Epithelial cell of esophagus (primary cell): ENCODE measurements around the gene KAZN.

Experiments used
- DNase-seq: peaks from one replicate; pipeline ENCODE4 v3.0.0; 2010; ENCODE audit warnings: low read depth
- H3K4me3 ChIP-seq: 2 replicates; pipeline ENCODE4 v1.5.1; 2011; ENCODE audit warnings: mild to moderate bottlenecking, low read length, control low read depth
- CTCF ChIP-seq: IDR thresholded peaks from 2 replicates; pipeline ENCODE4 v1.5.1; 2011; ENCODE audit warnings: low read depth, mild to moderate bottlenecking, low read length, control low read depth, inconsistent platforms; ENCODE audit not compliant: insufficient read depth; ENCODE audit errors: missing control alignments

The KAZN gene

GRCh38 chr1:14654554-14654953 lies 56.1 kb downstream of the KAZN start:
- no peak for DNase-seq
- H3K4me3 ChIP-seq, result no peak overlapping the region
- no peak for TF ChIP-seq CTCF

GRCh38 chr1:14655385-14655784 lies 56.9 kb downstream of the KAZN start:
- no peak for DNase-seq
- TF ChIP-seq CTCF, result no peak

GRCh38 chr1:14656384-14656937 lies 58.0 kb downstream of the KAZN start:
- DNase-seq, result no peak
- H3K4me3 ChIP-seq, result no peak overlapping the region
- TF ChIP-seq CTCF, result no peak

More at GRCh38 chr1:14655385-14655784, 56.9 kb downstream of the KAZN start:
- no peak overlapping the region for H3K4me3 ChIP-seq

GRCh38 chr1:14658642-14659041 lies 60.2 kb downstream of the KAZN start:
- H3K4me3 ChIP-seq, result no peak overlapping the region
- no peak for DNase-seq
- no peak for TF ChIP-seq CTCF

- H3K4me3 ChIP-seq, result no peak overlapping the region
- TF ChIP-seq CTCF, result no peak
- no peak for DNase-seq
Observed at GRCh38 chr1:14659913-14660312, 61.4 kb downstream of the KAZN start.

GRCh38 chr1:14660801-14661200 lies 62.3 kb downstream of the KAZN start:
- TF ChIP-seq CTCF, result no peak
- DNase-seq, result no peak

GRCh38 chr1:14661222-14661621 lies 62.7 kb downstream of the KAZN start:
- DNase-seq, result no peak
- TF ChIP-seq CTCF, result no peak
- H3K4me3 ChIP-seq, result no peak overlapping the region

More at GRCh38 chr1:14660801-14661200, 62.3 kb downstream of the KAZN start:
- H3K4me3 ChIP-seq, result no peak overlapping the region
